Activated CD8-positive, alpha-beta memory T cell treated with anti-CD3 and anti-CD28 coated beads for 24 hours (primary cell): ENCODE measurements around the gene IFNA13.
"Not testable (repeated sequence)": the region's sequence is repeated elsewhere in the genome, so short reads cannot be mapped to it uniquely, and the experiment has no call there.

Experiments
- DNase-seq: peaks from one replicate; pipeline ENCODE4 v3.0.0-alpha.2; 2020

IFNA13 gene

GRCh38 chr9:21367957-21368356 is at the start of gene IFNA13:
Gene IFNA13, minus strand, starts transcription at chr9:21368057. Its CDS starts 47 bp downstream, at chr9:21368010.
- no peak for DNase-seq

DNA sequence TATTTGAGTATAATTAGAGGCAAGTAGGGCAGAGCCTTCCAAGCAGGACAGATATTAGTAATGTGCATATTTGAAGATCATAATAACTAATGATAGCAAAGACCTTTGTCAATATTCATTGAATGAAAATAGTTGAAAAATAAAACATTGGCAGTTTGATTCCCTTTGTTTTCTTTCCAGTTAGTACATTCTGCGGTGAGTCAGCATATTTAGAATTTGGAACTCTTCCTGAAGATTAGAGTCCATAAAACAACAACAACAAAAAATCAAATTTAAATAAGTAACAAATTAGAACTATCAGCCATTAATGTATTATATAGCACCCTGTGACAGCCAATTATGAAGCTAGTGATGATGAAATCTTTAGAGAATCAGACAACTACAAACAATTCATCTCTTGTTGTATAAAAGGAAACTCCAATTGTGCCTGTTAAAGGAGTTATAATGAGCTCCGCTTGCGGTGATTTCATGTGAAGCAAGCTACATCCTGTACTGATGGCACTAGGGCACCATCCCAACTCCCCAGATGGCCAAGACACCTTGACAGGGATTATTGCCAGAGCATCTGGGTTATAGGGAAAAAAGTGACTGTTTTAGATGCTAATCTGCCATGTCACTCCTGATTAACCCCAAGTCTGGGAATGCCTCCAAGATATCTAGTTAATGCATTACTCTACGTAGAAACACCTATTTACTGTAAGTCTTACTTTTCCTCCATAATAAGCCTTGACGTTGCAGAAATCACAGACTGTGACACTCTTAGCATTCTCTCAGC is 47.8 kb upstream of the IFNA13 start:
- no peak for DNase-seq

DNA sequence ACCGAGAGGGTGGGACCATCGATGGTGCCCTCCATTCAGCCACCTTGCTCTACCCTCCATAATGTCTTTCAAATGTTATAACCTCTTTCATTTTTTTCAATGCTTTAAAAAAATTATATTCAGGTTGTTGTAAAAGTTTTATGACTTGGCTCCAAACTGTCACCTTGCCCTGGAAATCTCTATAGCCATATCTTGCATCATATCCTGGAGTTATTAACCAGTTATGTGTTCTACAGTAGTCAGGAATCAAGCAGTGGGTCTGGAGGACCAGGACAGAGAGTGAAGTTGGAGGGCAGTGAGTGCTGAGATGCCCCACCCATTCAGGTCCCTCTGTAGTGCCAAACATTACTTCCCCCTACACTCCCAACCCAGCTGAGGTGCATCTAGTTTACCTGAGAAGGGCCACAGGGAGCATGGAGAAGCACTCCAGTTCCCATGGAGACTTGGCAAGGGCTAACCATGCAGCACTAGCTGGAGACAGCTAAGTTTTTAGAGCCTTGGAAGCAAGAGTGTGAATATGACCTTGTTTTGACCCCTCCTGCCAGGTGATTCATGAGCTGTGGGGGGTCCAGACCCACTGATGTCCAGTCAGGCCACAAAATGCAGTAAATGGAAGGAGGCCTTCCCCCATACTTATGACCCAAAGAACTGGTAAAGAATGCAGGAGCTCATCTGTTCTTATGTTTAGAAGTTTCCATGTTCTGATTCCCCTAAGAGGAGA is 46.5 kb upstream of the IFNA13 start:
- DNase-seq, result no peak

DNA sequence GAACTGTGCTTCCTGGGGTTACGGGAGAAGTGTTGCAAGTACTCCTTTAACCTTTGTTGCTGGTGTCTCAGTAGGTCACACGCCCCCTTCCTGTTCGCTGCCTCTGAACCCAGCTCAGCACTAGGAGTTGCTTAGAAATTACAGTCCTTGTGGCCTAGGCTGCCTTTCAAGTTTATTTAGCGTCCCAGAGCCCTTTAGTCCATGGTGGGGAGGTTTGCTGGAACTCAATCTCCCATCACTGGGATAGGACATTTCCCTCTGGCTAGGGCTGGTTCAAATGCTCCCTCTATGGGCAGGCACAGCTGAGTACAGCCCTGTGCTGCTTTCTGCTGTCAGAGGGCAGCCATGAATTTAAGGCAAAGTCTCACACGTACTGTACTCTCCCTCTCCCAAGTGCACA is 45.8 kb upstream of the IFNA13 start:
- no peak for DNase-seq

- no peak for DNase-seq
These were observed 45.3 kb upstream of the IFNA13 start for GRCh38 chr9:21413151-21413550.

- no peak for DNase-seq
These were observed 44.2 kb upstream of the IFNA13 start for GRCh38 chr9:21412107-21412506.

DNA sequence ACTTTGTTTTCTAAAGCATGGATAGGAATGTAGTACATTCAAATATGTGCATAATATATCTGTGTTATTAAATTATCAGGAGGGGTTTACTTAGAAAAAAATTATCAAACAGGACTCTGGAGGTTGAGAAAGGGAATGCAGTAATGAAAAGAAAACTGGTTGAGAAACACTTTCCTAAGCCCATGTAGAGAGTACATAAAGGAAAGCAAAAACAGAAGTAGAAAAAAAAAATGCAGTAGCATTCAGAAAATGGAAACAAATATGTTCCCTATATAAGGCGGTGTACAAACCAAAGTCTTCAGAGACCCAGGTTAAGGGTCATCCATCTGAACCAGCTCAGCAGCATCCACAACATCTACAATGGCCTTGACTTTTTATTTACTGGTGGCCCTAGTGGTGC is 41.0 kb upstream of the IFNA13 start, which contains the start of gene IFNA8:
IFNA8 (plus strand) TSS at position 301 of the 400 bp plus-strand sequence; CDS start at position 361, 60 bp downstream.
- DNase-seq, result no peak

DNA sequence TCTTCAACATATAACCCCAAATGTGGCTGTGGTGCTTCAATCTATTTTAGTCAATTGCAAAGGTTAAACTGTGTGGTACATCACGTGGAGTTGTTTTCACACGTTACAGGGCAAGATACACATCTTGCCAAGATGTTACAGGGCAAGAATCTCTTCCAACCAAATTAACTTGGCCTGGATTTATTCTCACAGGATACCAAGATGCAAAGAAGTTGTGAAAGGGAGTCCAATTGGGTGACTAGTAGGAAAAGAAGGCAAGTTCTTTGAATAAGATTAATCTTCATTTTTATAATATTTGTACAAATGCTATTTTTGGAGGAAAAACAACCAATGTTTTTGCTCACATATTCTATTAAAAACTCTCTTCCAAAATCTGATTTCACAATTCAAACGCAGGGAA is 36.3 kb upstream of the IFNA13 start:
- DNase-seq, result no peak

GRCh38 chr9:21402386-21403251 is 34.8 kb upstream of the IFNA13 start:
- no peak for DNase-seq

DNA sequence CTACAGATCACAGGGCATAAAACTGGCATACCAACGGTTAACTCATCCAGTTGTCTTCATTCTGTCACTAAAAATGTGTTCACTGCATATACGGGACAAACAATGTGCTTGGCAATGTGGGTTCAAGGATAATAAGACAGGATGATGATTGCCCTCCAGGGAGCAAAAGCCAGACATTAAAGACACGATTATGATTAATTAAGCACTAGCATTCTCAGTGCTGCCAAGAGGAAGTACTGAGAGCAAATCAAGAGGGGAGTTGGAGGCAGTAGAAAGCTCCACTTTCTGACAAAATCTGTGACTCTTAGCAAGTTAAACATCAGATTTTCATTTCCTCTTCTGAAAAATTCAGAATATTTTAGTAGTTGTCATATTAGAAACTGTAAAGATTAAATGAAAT is 32.1 kb upstream of the IFNA13 start:
- DNase-seq, result no peak

DNA sequence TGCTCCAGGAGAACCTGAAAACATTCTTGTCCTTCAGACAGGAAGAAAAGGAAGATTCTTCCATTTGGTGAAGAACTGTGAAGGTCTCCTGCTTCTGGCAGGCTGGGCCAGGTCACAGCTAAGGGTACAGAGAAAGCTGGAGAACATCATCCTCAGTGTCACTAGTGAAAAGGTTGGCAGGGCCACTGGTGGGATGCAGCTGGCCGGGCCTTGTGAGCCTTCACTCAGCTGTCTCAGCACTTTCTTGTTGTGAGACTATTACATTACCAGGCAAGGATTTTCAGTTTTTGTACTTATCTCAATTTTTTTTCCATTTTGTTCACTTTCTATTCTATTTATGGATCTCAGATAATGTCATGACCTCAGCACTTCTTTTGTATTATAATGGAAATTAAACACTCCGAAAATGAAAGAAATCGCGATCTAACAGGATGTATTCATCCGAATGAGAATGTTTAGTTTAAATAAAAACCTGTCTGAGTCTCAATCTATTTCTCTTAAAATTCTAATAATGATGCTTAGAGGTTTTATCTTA is 31.2 kb upstream of the IFNA13 start:
- no peak for DNase-seq

GRCh38 chr9:21395778-21396717 is 28.2 kb upstream of the IFNA13 start:
- peak; percentile 87 for DNase-seq

DNA sequence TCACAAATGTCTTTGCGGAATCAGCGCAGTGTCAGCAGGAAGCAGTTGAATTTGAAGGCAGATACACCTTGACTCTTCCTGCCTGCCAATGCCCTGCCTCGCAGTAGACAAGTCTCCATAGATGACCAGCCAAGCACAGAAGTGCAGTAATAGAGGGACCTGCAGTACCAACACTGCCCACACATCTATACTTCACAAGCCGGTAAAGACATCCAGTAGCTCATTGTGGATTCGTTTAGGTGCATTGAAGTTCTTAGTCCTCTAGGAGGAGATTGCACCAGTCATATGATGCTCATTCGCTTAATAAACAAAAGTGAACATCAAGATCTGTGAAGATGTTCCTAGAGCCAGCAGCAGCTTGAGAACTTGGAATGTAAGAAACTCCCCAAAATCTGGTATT is 24.4 kb upstream of the IFNA13 start:
- no peak for DNase-seq

DNA sequence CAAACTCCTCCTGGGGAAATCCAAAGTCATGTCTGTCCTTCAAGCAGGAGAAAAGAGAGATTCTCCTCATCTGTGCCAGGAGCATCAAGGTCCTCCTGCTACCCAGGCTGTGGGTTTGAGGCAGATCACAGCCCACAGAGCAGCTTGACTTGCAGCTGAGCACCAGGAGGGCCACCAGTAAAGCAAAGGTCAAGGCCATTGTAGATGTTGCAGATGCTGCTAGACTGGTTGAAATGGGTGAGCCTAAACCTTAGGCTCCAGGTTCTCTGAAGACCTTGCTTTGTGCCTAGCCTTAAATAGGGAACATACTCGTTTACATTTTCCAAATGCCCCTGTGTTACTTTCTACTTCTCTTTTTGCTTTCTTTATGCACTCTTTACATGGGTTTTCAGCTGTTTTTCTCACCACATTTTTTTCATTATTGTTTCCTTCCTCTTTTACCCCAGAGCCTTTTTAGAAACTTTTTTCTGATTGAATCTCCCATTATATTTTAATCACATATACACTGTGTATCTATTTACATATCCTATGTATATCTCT is 17.3 kb upstream of the IFNA13 start, which contains the start of gene IFNA2:
IFNA2 (minus strand) TSS at position 268 of the 540 bp plus-strand sequence; CDS start at position 199, 69 bp downstream.
- no peak for DNase-seq

- no peak for DNase-seq
These were observed 15.8 kb upstream of the IFNA13 start for GRCh38 chr9:21383627-21384026.

- no peak for DNase-seq
These were observed 13.8 kb upstream of the IFNA13 start for GRCh38 chr9:21381448-21382339.

DNA sequence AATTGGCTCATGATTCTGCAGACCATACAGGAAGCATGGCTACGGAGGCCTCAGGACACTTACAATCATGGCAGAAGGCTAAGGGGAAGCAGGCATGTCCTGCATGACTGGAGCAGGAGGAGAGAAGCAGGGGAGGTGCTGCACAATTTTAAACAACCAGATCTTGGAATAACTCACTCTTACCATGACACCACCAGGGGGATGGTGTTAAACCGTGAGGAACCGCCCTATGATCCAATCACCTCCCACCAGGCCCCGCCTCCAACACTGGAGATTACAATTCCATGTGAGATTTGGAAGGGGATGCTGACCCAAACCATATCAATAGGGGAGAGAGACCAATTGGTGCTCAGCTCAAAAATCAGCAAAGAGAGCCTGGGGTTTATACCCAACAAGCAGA is 3.6 kb upstream of the IFNA13 start:
- not testable (repeated sequence) for DNase-seq

- not testable (repeated sequence) for DNase-seq
These were observed 688 bp downstream of the IFNA13 start for GRCh38 chr9:21367169-21367568.

- no peak for DNase-seq
These were observed 5.6 kb downstream of the IFNA13 start for GRCh38 chr9:21362287-21362686.
